NCI-H1417 (cell line): Measurements from ENCODE around the gene FAAH.

Source experiments
- DNase-seq, 3 experiments: peaks; one replicate each; lab custom pipeline; 2025; lab: John Stamatoyannopoulos, UW

Gene FAAH

DNA sequence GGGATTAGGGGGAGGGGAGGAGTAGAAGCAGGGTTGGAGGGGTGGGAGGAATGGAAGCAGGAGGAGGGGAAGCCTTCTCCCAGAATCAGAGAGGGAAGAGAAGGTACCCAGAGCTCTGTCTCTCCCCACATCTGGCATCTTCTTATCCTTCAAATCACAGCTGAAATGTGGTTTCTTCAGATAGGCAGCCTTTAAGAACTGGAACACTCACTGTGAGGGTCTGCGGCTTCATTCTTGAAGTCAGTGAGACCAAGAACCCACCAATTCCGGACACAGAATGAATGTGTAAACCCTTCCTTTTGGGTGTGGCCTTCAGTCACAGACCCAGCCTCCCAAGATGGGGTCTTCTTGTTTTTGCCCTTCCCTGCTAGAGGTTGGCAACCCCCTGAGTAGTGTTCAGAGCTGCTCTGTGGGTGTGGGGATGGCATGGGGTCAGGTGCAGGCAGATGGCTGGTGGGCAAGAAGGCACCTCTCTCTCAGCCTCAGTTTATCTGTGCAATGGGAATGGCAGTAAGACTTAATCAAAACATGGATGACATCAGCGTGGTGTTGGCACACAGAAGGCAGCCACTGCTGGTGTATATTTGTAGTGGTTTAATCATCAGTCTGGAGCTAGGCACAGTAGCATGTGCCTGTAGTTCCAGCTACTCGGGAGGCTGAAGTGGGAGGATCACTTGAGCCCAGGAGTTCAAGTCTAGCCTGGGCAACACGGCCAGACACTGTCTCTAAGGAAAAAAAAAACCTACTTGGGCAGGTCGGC lies 7.2 kb downstream of the FAAH start:
- DNase-seq, result no peak

GRCh38 chr1:46401964-46402626 lies 8.0 kb downstream of the FAAH start:
- DNase-seq, result peak; percentile 31 to 64 (median 47)

- no peak for DNase-seq
Measured at GRCh38 chr1:46403916-46404315, 9.8 kb downstream of the FAAH start.

GRCh38 chr1:46404482-46405196 lies 10.5 kb downstream of the FAAH start:
- DNase-seq, result no peak

DNA sequence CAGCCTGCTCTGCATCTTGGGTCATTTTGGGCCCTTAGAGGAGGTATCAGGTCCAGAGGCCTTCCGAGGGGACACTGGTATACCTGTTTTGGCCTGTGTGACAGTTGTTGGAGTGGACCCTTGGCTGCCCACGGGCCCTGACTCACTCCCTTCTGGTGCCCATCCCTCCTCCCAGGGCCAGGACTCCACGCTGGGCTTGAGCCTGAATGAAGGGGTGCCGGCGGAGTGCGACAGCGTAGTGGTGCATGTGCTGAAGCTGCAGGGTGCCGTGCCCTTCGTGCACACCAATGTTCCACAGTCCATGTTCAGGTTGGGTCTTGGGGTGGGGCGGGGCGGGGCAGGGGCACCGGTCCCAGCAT lies 11.1 kb downstream of the FAAH start:
- DNase-seq, result no peak

GRCh38 chr1:46405724-46406123 lies 11.6 kb downstream of the FAAH start:
- no peak for DNase-seq

DNA sequence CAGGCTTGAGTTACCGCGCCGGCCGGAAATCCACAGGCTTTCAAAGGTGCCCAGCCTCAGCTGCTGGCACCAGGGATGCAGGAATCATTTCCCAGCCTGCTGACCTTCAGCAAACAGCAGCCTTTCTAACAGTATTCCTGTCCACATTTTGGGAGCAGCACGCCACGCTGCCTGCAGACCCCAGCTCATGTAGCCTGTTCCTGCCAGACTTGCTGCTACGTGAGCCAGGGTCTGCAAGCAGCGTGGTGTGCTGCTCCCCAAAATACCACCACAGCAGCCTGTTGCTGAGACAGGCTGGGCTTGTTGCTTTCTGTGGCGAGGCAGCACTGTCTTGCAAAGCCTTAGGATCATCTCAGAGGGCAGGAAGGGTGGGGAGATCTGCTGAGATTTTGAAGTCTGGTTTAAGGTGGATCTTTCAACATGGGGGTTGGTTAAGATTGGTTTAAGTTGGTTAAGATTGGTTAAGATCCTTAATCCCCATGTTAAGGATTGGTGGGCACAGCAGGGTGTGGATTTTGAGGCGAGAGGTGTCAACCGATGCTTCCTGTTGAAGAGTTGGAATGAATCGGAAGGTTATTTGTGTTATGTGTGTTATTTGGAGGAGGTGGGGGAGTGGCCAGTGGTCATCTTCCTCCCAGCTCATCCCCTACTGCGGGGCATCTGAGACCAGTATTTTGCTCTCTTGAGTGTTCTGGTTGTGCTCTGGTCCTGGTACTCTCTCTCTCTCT lies 12.9 kb downstream of the FAAH start:
- DNase-seq, result peak in 1 of 3 experiments; percentile 26

DNA sequence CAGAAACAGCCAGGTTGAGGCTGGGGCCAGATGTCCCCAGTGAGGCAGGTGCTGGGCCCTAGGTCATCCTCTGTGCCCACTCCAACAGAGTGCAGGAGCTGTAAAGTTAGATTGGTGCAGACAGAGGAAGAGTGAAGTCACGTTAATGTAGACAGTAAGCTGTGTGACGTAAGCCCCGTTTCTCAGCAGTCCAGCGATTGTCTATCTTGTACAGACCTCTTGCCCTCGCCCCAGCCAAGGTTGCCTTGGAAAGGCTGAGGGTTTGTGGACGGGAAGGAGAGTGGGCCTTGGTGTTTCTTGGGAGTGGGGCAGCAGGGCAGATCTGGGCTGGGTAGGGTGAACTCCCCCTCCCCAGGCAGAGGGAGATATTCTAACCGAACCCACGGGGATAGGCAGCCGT lies 13.5 kb downstream of the FAAH start:
- DNase-seq, result no peak

DNA sequence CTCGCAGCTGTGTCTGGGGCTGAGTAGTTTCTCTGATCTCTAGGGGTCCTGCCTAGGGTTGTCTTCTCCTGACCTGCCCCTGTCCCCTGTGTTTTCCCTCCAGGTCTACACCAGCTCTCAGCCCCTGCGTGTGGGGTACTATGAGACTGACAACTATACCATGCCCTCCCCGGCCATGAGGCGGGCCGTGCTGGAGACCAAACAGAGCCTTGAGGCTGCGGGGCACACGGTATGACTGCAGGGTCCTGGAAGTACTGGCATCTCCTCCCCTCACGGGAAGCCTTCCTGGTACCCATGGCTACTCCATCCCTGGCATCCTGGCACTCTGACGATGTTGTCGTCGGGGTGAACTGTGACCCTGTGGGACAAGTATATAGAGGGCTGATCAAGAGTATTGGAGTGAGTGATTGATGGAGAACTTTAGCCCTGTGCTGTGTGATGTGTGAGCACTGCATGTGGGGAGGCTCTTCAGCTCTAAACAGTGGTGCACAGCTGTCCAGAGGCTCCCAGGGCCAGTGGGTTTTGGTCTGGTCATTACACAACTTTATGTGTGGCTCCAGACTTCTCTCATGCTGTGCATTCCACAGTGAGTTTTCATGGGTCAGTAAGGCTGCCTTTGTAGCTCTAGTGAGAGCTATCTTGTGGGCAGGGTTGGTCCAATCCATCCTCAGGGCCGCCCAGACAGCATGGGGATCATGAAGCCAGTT lies 14.4 kb downstream of the FAAH start:
- DNase-seq, result no peak

GRCh38 chr1:46409063-46409372 lies 14.9 kb downstream of the FAAH start:
- DNase-seq, result no peak

- DNase-seq, result no peak
Measured at GRCh38 chr1:46410156-46411009, 16.3 kb downstream of the FAAH start.

- no peak for DNase-seq
Measured at GRCh38 chr1:46411010-46411405, 16.9 kb downstream of the FAAH start.

GRCh38 chr1:46411601-46412341 lies 17.7 kb downstream of the FAAH start:
- no peak for DNase-seq

GRCh38 chr1:46412893-46413595 lies 18.9 kb downstream of the FAAH start:
- DNase-seq, result no peak

DNA sequence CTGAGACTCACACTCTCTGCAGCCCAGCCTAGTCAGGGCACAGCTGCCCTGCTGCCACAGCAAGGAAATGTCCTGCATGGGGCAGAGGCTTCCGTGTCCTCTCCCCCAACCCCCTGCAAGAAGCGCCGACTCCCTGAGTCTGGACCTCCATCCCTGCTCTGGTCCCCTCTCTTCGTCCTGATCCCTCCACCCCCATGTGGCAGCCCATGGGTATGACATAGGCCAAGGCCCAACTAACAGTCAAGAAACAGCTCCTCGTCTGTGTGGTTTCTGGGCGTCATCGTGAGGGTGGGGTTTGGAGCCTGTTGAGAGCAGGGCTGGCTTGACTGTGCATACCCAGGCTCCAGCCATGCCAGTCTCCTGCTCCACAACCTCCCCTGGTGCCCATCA lies 19.5 kb downstream of the FAAH start:
- DNase-seq, result no peak

DNA sequence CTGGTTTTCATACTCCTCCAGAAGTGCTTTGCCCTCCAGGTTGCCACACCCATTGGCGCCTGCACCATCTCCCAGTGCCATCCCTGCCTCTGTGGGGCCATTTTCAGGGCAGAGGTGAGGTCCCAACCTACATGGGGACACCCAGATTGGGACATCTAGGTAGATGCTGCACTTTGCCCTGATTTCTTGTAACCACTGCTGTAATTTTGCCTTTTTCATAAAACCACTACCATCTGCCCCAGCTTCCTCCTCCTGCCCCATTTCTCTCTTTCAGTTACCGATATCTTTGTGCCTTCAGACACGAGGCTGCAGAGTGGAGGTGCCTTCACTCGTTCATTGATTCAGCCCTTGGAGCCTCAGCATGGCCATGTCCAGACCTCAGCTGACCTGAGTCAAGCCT lies 21.4 kb downstream of the FAAH start:
- DNase-seq, result no peak

- DNase-seq, result no peak
Measured at GRCh38 chr1:46418976-46419375, 24.9 kb downstream of the FAAH start.

- no peak for DNase-seq
Measured at GRCh38 chr1:46420533-46420915, 26.4 kb downstream of the FAAH start.

DNA sequence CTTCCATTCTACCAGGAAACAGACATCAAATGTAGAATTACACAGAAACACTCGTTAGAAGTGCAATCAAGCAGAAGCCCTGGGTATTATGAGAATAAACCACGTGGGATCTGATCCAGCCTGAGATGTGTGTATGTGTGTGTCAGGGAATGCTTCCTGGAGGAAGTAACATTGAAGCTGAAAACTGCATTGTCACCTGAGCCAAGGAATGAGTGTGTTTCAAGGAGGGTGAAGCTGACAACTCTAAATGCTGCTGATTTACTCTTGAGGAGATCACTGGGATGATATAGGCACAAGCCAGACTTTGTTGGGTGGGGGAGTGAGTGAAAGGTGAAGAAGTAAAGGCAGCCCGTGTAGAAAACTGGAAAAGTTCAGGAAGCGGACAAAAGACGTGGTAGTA lies 27.6 kb downstream of the FAAH start:
- peak in 1 of 3 experiments; percentile 5 for DNase-seq
